ENCODE measurements around the gene CD55. TPM values are rescaled to one million over a fixed set of nuclear protein-coding genes. Genes with fewer than 3 reads are reported as not detected.

Gene CD55
- total and polyA plus RNA-seq, 8 donors = 8.1 to 25.7 (median 15.7) TPM

DNA sequence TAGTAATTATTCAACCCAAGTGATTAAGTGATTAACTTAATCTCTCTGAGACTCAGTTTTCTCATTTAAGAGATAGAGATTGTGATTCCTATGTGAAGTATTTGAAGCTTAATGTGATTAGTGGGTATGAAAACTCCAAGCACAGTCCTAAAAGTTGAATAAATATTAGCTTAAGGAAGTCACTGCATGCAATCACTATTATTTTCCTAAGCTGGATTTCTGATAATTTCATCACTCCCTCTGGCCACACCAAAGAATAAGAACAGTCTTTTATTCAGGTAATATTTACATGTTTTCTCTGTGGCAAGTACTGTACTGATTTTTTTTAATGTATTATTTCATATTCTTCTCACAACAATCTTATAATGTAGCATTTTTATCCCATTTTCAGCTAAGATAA lies 31.1 kb downstream of the CD55 start:
- DNase-seq = no peak
- FAIRE-seq = no peak
- ATAC-seq = no peak
- H3K27ac ChIP-seq = no peak overlapping the region
- H3K36me3 ChIP-seq = peaks cover 0 to under 1% (median 0%) of the 10 kb centered on the region in 3 donors
- intact Hi-C loops (cut with DNase I) = no loop called here
- H3K27me3 ChIP-seq = no peaks in the 10 kb centered on the region
- H3K9me3 ChIP-seq = no peaks in the 10 kb centered on the region
- H3K4me1 ChIP-seq = no peaks in the 10 kb centered on the region
- TF ChIP-seq, protein P1, sequence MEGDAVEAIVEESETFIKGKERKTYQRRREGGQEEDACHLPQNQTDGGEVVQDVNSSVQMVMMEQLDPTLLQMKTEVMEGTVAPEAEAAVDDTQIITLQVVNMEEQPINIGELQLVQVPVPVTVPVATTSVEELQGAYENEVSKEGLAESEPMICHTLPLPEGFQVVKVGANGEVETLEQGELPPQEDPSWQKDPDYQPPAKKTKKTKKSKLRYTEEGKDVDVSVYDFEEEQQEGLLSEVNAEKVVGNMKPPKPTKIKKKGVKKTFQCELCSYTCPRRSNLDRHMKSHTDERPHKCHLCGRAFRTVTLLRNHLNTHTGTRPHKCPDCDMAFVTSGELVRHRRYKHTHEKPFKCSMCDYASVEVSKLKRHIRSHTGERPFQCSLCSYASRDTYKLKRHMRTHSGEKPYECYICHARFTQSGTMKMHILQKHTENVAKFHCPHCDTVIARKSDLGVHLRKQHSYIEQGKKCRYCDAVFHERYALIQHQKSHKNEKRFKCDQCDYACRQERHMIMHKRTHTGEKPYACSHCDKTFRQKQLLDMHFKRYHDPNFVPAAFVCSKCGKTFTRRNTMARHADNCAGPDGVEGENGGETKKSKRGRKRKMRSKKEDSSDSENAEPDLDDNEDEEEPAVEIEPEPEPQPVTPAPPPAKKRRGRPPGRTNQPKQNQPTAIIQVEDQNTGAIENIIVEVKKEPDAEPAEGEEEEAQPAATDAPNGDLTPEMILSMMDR (IDR thresholded peaks at IDR 0.05) = no peak
- no peak overlapping the region for H3K4me3 ChIP-seq

- H3K4me1 ChIP-seq = no peaks in the 10 kb centered on the region
- H3K27me3 ChIP-seq = no peaks in the 10 kb centered on the region
- H3K4me3 ChIP-seq = no peak overlapping the region
- TF ChIP-seq, protein P1 (IDR thresholded peaks at IDR 0.05) = no peak
- H3K27ac ChIP-seq = no peak overlapping the region
- no peaks in the 10 kb centered on the region for H3K9me3 ChIP-seq
- ATAC-seq = no peak
- DNase-seq = no peak
- intact Hi-C loops (cut with DNase I) = no loop called here
- FAIRE-seq = no peak
- H3K36me3 ChIP-seq = no peaks in the 10 kb centered on the region
- 28 to 33% methylated on average over 1 of the region's 1 CpG for WGBS, 2 donors
Measured at GRCh38 chr1:207355060-207355459, 33.6 kb downstream of the CD55 start.

DNA sequence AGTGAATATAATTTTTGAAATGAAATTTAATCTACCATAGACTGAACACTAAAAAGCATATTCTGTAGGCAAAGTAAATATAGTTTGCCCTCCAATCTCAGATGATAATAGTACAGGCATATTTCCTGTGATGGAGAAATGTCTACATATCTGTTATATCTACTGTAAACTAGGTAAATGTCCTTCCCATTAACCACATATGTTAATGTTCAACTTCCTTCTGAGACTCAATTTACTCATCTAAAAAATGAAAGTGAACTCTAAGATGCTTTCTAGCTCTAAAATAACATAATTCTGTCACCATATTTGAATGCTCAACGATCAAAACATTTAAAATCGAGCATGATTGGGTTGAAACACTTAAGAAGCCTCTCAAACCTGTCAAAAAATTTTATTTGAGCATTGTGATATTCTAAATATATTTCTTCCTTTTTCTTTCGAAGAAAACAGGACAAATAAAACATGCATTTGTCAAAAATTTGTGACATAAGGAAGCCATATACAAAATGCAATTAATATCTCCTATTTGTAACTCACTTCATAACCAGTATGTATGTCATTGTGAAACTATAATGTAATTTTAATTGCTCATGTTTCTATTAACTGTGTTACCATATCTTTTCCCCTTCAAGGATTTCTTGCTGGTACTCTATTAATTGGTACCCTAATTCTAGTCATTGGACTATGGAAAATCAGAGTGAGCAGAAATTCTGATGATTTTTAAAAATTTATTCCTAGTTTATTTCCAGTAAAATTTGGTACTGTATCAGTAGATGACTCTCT lies 34.2 kb downstream of the CD55 start:
- intact Hi-C loops (cut with DNase I) = no loop called here
- H3K27ac ChIP-seq = no peak overlapping the region
- H3K9me3 ChIP-seq = no peaks in the 10 kb centered on the region
- no peaks in the 10 kb centered on the region for H3K4me1 ChIP-seq
- H3K27me3 ChIP-seq = no peaks in the 10 kb centered on the region
- TF ChIP-seq, protein P1 (IDR thresholded peaks at IDR 0.05) = no peak
- no peak overlapping the region for H3K4me3 ChIP-seq
- no peak for FAIRE-seq
- WGBS, 2 donors = 88 to 90% methylated on average over 3 of the region's 3 CpGs
- no peak for ATAC-seq
- H3K36me3 ChIP-seq = no peaks in the 10 kb centered on the region
- no peak for DNase-seq

GRCh38 chr1:207361029-207361428 lies 39.6 kb downstream of the CD55 start:
- H3K27ac ChIP-seq = no peak overlapping the region
- H3K4me3 ChIP-seq = no peak overlapping the region
- WGBS, 2 donors = 62 to 89% methylated on average over 3 of the region's 3 CpGs
- no peaks in the 10 kb centered on the region for H3K27me3 ChIP-seq
- no peaks in the 10 kb centered on the region for H3K4me1 ChIP-seq
- no peak for DNase-seq
- intact Hi-C loops (cut with DNase I) = no loop called here
- no peaks in the 10 kb centered on the region for H3K9me3 ChIP-seq
- no peak for ATAC-seq
- no peaks in the 10 kb centered on the region for H3K36me3 ChIP-seq
- TF ChIP-seq, protein P1 (IDR thresholded peaks at IDR 0.05) = no peak
- no peak for FAIRE-seq

- FAIRE-seq (no peak), ATAC-seq (no peak), DNase-seq (no peak)
- no peaks in the 10 kb centered on the region for H3K9me3 ChIP-seq
- H3K36me3 ChIP-seq = no peaks in the 10 kb centered on the region
- no peaks in the 10 kb centered on the region for H3K4me1 ChIP-seq
- H3K27me3 ChIP-seq = no peaks in the 10 kb centered on the region
- intact Hi-C loops (cut with DNase I) = no loop called here
- H3K4me3 ChIP-seq = no peak overlapping the region
- TF ChIP-seq, protein P1 (IDR thresholded peaks at IDR 0.05) = no peak
- 90% methylated on average over 2 of the region's 2 CpGs for WGBS, 2 donors
- no peak overlapping the region for H3K27ac ChIP-seq
Measured at GRCh38 chr1:207361889-207362288, 40.4 kb downstream of the CD55 start.

Data from pancreas (tissue), 10 donors.